ENCODE data around the gene FHAD1. TPM values are rescaled to one million over a fixed set of nuclear protein-coding genes. Genes with fewer than 3 reads are reported as not detected.

The FHAD1 gene
- total RNA-seq, 1 donor from 2014 or later: not detected

DNA sequence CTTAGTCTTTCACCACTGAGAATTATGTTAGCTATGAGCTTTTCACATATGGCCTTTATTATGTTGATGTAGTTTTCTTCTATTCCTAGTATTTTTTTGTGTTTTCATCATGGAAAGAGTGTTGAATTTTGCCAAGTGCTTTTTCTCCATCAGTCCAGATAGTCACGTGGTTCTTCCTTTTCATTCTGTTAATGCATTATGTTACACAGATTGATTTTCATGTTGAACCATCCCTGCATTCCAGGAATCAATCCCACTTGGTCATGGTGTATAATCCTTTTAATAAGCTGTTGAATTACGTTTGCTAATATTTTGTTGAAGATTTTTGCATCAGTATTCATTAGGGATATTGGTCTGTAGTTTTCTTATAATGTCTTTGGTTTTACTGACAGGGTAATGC is 17.7 kb downstream of the FHAD1 start:
- peaks cover 3% of the 10 kb centered on the region for H3K27me3 Mint-ChIP-seq (ENCODE audit: unreplicated experiment)
- TF ChIP-seq, protein P1, sequence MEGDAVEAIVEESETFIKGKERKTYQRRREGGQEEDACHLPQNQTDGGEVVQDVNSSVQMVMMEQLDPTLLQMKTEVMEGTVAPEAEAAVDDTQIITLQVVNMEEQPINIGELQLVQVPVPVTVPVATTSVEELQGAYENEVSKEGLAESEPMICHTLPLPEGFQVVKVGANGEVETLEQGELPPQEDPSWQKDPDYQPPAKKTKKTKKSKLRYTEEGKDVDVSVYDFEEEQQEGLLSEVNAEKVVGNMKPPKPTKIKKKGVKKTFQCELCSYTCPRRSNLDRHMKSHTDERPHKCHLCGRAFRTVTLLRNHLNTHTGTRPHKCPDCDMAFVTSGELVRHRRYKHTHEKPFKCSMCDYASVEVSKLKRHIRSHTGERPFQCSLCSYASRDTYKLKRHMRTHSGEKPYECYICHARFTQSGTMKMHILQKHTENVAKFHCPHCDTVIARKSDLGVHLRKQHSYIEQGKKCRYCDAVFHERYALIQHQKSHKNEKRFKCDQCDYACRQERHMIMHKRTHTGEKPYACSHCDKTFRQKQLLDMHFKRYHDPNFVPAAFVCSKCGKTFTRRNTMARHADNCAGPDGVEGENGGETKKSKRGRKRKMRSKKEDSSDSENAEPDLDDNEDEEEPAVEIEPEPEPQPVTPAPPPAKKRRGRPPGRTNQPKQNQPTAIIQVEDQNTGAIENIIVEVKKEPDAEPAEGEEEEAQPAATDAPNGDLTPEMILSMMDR (IDR thresholded peaks at IDR 0.05; ENCODE audit: partially characterized antibody, unreplicated experiment): no peak
- H3K27ac Mint-ChIP-seq (ENCODE audit: unreplicated experiment): no peak overlapping the region

DNA sequence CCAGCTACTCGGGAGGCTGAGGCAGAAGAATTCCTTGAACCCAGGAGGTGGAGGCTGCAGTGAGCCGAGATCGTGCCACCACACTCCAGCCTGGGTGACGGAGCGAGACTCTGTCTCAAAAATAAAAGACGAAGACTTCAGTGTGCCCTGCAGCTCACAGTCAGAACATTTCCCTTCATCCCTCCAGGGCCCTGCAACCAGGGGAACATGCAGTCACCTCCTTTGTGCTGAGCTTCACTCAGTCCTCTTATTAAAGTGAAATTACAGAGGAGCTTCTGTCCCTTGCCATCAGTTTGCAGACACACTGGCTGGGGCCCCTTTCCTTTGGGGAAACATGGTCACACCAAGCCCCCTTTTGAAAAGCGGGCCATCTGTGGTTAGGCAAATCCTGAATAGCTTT is 24.2 kb downstream of the FHAD1 start:
- Mint-ChIP-seq H3K9me3 (ENCODE audit: unreplicated experiment) (peaks cover 2% of the 10 kb centered on the region), H3K27ac (ENCODE audit: unreplicated experiment) (no peak overlapping the region), H3K36me3 (ENCODE audit: unreplicated experiment) (no peaks in the 10 kb centered on the region), H3K27me3 (ENCODE audit: unreplicated experiment) (peaks cover 3% of the 10 kb centered on the region), H3K4me1 (ENCODE audit: low read depth, unreplicated experiment) (peaks cover 8% of the 10 kb centered on the region), H3K4me3 (ENCODE audit: unreplicated experiment) (no peak overlapping the region)
- TF ChIP-seq, protein P1 (IDR thresholded peaks at IDR 0.05; ENCODE audit: partially characterized antibody, unreplicated experiment): no peak
- DNase-seq: no peak

More for the DNA sequence above, 17.7 kb downstream of the FHAD1 start:
- H3K36me3 Mint-ChIP-seq (ENCODE audit: unreplicated experiment): peaks cover 8% of the 10 kb centered on the region
- no peaks in the 10 kb centered on the region for H3K4me1 Mint-ChIP-seq (ENCODE audit: low read depth, unreplicated experiment)
- no peak overlapping the region for H3K4me3 Mint-ChIP-seq (ENCODE audit: unreplicated experiment)
- no peak for DNase-seq
- H3K9me3 Mint-ChIP-seq (ENCODE audit: unreplicated experiment): peaks cover 2% of the 10 kb centered on the region

DNA sequence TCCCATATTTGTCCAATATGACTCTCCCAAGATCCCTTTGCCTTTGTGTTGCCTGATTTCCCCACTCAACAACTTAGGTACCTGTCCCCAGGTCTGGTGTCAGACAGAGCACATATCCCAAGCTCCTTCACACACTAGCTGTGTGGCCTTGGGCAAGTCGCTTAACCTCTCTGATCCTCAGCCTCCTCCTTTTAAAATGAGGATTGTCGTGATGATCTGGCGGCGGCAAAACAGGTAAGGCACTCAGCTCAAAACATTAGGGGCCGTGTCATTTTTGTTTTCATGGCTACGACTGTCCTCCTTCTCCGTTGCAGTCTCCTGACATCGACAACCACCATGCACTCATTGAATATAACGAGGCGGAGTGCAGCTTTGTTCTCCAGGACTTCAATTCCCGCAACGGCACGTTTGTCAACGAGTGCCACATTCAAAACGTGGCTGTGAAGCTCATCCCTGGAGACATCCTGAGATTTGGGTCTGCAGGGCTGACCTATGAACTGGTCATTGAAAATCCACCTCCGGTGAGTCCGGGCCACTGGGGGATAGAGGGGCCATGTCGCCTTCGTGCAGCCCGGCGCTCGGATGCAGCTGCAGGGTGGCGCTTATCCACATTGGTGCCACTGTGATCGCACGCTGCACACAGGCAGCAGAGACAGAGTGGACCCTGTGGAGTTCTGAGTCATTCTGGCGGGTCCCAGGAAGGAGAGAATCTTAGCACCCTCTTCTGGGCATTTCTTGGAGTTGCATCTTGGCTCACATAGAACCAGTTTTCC is 25.2 kb downstream of the FHAD1 start:
- DNase-seq: peak; percentile 52
- H3K27me3 Mint-ChIP-seq (ENCODE audit: unreplicated experiment): peaks cover 3% of the 10 kb centered on the region
- H3K36me3 Mint-ChIP-seq (ENCODE audit: unreplicated experiment): no peaks in the 10 kb centered on the region
- H3K9me3 Mint-ChIP-seq (ENCODE audit: unreplicated experiment): peaks cover 2% of the 10 kb centered on the region
- TF ChIP-seq, protein P1 (IDR thresholded peaks at IDR 0.05; ENCODE audit: partially characterized antibody, unreplicated experiment): peak; percentile 72
- no peak overlapping the region for H3K27ac Mint-ChIP-seq (ENCODE audit: unreplicated experiment)
- H3K4me1 Mint-ChIP-seq (ENCODE audit: low read depth, unreplicated experiment): peaks cover 8% of the 10 kb centered on the region
- no peak overlapping the region for H3K4me3 Mint-ChIP-seq (ENCODE audit: unreplicated experiment)

DNA sequence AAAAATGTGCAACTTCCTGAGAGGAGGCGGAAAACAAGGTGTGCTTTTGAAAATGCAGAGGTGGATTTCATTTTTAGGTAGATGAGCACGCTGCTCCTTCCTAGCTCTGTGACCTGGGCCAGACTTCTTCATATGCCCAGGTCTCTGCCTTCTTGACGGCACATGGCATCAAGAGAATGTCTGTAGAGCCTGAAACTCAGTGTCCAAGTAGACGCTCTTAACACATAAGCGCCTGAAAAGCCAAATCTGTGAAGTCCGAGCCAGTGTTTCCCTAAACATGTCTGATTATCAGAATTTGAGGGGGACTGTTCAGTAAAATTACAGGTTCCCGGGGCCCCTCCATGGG is 25.7 kb downstream of the FHAD1 start:
- H3K4me3 Mint-ChIP-seq (ENCODE audit: unreplicated experiment): no peak overlapping the region
- H3K27ac Mint-ChIP-seq (ENCODE audit: unreplicated experiment): no peak overlapping the region
- H3K9me3 Mint-ChIP-seq (ENCODE audit: unreplicated experiment): peaks cover 2% of the 10 kb centered on the region
- no peaks in the 10 kb centered on the region for H3K36me3 Mint-ChIP-seq (ENCODE audit: unreplicated experiment)
- TF ChIP-seq, protein P1 (IDR thresholded peaks at IDR 0.05; ENCODE audit: partially characterized antibody, unreplicated experiment): peak; percentile 25
- peaks cover 3% of the 10 kb centered on the region for H3K27me3 Mint-ChIP-seq (ENCODE audit: unreplicated experiment)
- peaks cover 8% of the 10 kb centered on the region for H3K4me1 Mint-ChIP-seq (ENCODE audit: low read depth, unreplicated experiment)
- no peak for DNase-seq

DNA sequence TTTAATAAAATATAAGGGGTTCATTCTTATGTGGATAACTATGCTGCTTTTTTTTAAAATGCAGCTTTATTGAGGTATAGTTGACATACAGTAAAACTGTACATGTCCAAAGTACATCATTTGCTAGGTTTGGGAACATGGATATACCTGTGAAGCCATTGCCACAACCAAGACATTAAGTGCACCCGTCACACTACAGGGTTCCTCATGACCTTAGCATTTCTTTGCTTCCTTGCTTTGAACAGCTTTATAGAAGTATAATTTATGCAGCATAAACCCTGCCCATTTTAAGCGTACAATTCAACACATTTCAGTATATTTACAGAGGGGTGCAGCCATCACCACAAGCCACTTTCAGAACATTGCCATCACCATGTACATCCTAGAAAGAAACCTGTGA is 26.3 kb downstream of the FHAD1 start:
- no peak for DNase-seq
- Mint-ChIP-seq H3K9me3 (ENCODE audit: unreplicated experiment) (peaks cover 2% of the 10 kb centered on the region), H3K27me3 (ENCODE audit: unreplicated experiment) (peaks cover 3% of the 10 kb centered on the region), H3K36me3 (ENCODE audit: unreplicated experiment) (no peaks in the 10 kb centered on the region), H3K4me3 (ENCODE audit: unreplicated experiment) (no peak overlapping the region), H3K4me1 (ENCODE audit: low read depth, unreplicated experiment) (peaks cover 8% of the 10 kb centered on the region), H3K27ac (ENCODE audit: unreplicated experiment) (no peak overlapping the region)
- TF ChIP-seq, protein P1 (IDR thresholded peaks at IDR 0.05; ENCODE audit: partially characterized antibody, unreplicated experiment): no peak

Data from glutamatergic neuron (in vitro differentiated cells).